HAP-1 (cell line): ENCODE data around the gene RPTOR.

Source experiments
- DNase-seq, 2 experiments: peaks; one replicate each; pipeline ENCODE4 v3.0.0-alpha.2; 2016 to 2020; ENCODE audit warnings: low spot score in 2 of 2
- H3K27me3 ChIP-seq: fragments of 250-450 bp; sonication (Bioruptor Pico); 2 replicates; pipeline ENCODE4 v1.5.1; 2020; ENCODE audit warnings: low read depth, mild to moderate bottlenecking, moderate library complexity
- H3K36me3 ChIP-seq: fragments of 250-450 bp; sonication (Bioruptor Pico); replicated peaks from 2 replicates; pipeline ENCODE4 v1.5.1; 2020; ENCODE audit warnings: mild to moderate bottlenecking
- H3K4me1 ChIP-seq: fragments of 250-450 bp; sonication (Bioruptor Pico); 2 replicates; pipeline ENCODE4 v1.5.1; 2020; ENCODE audit warnings: mild to moderate bottlenecking
- H3K4me3 ChIP-seq: fragments of 250-450 bp; sonication (Bioruptor Pico); 2 replicates; pipeline ENCODE4 v1.5.1; 2020; ENCODE audit warnings: mild to moderate bottlenecking, moderate library complexity
- H3K9me3 ChIP-seq: fragments of 250-450 bp; sonication (Bioruptor Pico); 2 replicates; pipeline ENCODE4 v1.5.1; 2020; ENCODE audit warnings: mild to moderate bottlenecking, moderate library complexity
- in situ Hi-C: fragments of 300-500 bp; cut with MboI; formaldehyde crosslinking; loops from 3 replicates; pipeline ENCODE4 v1.14.3; 2020; ENCODE audit warnings: low sequenced_read_pairs, inconsistent platforms, mixed read lengths

RPTOR gene

GRCh38 chr17:80967404-80967872 lies 422.8 kb downstream of the RPTOR start:
- in situ Hi-C loops, result no loop called here
- no peaks in the 10 kb centered on the region for H3K4me1 ChIP-seq
- no peak for DNase-seq
- no peak overlapping the region for H3K4me3 ChIP-seq
- H3K36me3 ChIP-seq, result no peaks in the 10 kb centered on the region
- H3K9me3 ChIP-seq, result no peaks in the 10 kb centered on the region
- H3K27me3 ChIP-seq, result no peaks in the 10 kb centered on the region

DNA sequence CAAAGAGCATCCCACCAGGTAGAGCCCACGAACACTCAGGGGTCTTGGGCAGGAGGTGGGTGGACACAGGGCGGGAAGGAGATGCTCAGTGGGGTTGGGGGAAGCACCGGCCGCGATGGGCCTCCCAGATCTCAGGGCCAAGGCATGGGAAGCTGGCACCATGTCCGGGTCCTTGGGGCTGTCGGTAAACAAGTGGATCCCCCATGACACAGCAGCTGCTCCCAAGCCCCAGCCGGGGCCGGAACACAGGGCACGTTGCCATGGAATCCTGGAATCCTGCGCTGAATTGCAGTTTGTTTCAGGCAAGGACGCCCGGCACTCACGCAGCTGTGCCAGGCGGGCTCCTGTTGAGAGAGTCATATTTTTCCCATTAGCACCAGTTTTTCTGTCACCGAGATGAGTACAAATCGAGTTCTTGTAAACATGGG lies 424.0 kb downstream of the RPTOR start:
- DNase-seq, result no peak
- Histone ChIP-seq H3K27me3 (no peaks in the 10 kb centered on the region), H3K36me3 (no peaks in the 10 kb centered on the region), H3K4me3 (no peak overlapping the region), H3K4me1 (no peaks in the 10 kb centered on the region), H3K9me3 (no peaks in the 10 kb centered on the region)
- in situ Hi-C loops, result no loop called here

GRCh38 chr17:80969030-80969673 lies 424.5 kb downstream of the RPTOR start:
- in situ Hi-C loops, result no loop called here
- Histone ChIP-seq H3K9me3 (no peaks in the 10 kb centered on the region), H3K36me3 (no peaks in the 10 kb centered on the region), H3K4me1 (no peaks in the 10 kb centered on the region), H3K4me3 (no peak overlapping the region), H3K27me3 (no peaks in the 10 kb centered on the region)
- DNase-seq, result no peak

GRCh38 chr17:80969674-80970043 lies 425.0 kb downstream of the RPTOR start:
- H3K4me3 ChIP-seq, result no peak overlapping the region
- H3K27me3 ChIP-seq, result no peaks in the 10 kb centered on the region
- H3K4me1 ChIP-seq, result no peaks in the 10 kb centered on the region
- H3K36me3 ChIP-seq, result no peaks in the 10 kb centered on the region
- no peaks in the 10 kb centered on the region for H3K9me3 ChIP-seq
- in situ Hi-C loops, result no loop called here
- no peak for DNase-seq

DNA sequence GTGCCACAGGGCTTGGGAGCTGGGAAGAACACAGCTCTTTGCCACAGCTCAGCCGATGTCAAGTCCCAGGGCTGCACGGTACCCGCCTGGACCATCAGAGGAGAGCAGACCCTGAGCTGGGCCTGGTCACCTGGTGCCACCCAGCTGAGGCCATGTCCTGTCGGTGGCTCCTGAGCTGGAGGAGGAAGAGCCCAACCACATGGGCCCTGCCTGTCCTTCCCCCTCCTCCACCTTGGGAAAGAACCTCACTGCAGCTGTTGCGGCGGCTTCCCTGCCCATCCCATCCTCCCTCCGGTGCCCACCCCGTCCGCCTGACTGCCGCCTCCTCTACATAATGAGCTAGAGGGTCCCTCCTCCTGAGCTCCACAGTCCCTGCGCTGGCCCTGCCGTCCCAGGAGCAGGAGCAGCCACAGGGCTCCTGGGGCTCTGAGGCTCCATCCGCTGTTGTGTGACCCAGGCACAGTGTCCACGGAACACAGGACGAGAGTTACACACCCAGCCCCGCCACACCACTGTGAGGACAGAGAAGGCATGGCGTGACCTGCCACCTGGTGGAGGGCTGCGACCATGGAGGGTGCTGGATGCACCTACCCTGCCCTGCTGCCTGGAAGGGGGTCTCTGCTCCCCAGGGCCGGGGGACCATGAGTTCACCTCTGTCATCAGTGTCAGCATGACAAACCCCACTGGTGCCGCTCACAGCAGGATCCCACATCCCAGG lies 425.6 kb downstream of the RPTOR start:
- DNase-seq, result peak in 1 of 2 experiments; percentile 61
- Histone ChIP-seq H3K4me1 (no peaks in the 10 kb centered on the region), H3K4me3 (no peak overlapping the region), H3K27me3 (no peaks in the 10 kb centered on the region), H3K9me3 (no peaks in the 10 kb centered on the region), H3K36me3 (no peaks in the 10 kb centered on the region)
- in situ Hi-C loops, result no loop called here

GRCh38 chr17:80970762-80971703 lies 426.4 kb downstream of the RPTOR start:
- no peak overlapping the region for H3K4me3 ChIP-seq
- no peak for DNase-seq
- no peaks in the 10 kb centered on the region for H3K36me3 ChIP-seq
- no peaks in the 10 kb centered on the region for H3K9me3 ChIP-seq
- no peaks in the 10 kb centered on the region for H3K4me1 ChIP-seq
- in situ Hi-C loops, result no loop called here
- H3K27me3 ChIP-seq, result no peaks in the 10 kb centered on the region

DNA sequence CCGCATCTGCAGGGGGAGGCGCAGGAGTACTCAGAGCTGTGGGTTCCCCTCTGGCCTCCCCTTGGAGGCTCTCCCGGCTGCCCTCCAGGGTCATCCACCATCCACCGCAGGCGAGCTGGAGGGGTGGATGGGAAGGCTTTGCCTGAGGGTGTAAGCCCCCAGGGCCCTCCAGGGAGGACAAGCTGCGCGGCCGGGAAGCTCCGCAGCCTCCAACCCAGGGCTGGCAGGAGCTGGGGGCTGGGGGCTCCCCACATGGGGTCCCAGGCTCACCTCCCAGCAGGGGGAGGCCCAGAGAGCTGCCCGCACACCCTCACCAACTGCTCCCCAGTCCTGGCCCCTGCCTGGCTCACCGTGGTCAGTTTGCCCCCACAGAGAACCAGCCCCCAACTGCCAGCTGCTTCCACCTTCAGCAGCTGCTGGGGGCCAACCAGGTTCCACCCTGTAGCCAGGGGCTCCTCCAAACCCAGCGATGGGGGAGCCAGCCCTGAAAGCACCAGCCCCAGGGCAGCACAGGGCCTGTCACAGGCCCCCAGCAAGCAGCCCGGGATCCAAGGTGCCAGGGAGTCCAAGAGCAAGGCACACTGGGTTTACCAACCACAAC lies 427.2 kb downstream of the RPTOR start:
- Histone ChIP-seq H3K4me1 (no peaks in the 10 kb centered on the region), H3K36me3 (no peaks in the 10 kb centered on the region), H3K4me3 (no peak overlapping the region), H3K27me3 (no peaks in the 10 kb centered on the region), H3K9me3 (no peaks in the 10 kb centered on the region)
- DNase-seq, result no peak
- in situ Hi-C loops, result no loop called here

GRCh38 chr17:80976701-80977100 lies 432.1 kb downstream of the RPTOR start:
- H3K9me3 ChIP-seq, result no peaks in the 10 kb centered on the region
- H3K36me3 ChIP-seq, result no peaks in the 10 kb centered on the region
- no peak for DNase-seq
- no peaks in the 10 kb centered on the region for H3K27me3 ChIP-seq
- no peaks in the 10 kb centered on the region for H3K4me1 ChIP-seq
- in situ Hi-C loops, result no loop called here
- H3K4me3 ChIP-seq, result no peak overlapping the region

- no peak for DNase-seq
- no peaks in the 10 kb centered on the region for H3K4me1 ChIP-seq
- H3K9me3 ChIP-seq, result no peaks in the 10 kb centered on the region
- no peaks in the 10 kb centered on the region for H3K36me3 ChIP-seq
- no peak overlapping the region for H3K4me3 ChIP-seq
- in situ Hi-C loops, result no loop called here
- H3K27me3 ChIP-seq, result no peaks in the 10 kb centered on the region
Measured at GRCh38 chr17:80977172-80977571, 432.5 kb downstream of the RPTOR start.

DNA sequence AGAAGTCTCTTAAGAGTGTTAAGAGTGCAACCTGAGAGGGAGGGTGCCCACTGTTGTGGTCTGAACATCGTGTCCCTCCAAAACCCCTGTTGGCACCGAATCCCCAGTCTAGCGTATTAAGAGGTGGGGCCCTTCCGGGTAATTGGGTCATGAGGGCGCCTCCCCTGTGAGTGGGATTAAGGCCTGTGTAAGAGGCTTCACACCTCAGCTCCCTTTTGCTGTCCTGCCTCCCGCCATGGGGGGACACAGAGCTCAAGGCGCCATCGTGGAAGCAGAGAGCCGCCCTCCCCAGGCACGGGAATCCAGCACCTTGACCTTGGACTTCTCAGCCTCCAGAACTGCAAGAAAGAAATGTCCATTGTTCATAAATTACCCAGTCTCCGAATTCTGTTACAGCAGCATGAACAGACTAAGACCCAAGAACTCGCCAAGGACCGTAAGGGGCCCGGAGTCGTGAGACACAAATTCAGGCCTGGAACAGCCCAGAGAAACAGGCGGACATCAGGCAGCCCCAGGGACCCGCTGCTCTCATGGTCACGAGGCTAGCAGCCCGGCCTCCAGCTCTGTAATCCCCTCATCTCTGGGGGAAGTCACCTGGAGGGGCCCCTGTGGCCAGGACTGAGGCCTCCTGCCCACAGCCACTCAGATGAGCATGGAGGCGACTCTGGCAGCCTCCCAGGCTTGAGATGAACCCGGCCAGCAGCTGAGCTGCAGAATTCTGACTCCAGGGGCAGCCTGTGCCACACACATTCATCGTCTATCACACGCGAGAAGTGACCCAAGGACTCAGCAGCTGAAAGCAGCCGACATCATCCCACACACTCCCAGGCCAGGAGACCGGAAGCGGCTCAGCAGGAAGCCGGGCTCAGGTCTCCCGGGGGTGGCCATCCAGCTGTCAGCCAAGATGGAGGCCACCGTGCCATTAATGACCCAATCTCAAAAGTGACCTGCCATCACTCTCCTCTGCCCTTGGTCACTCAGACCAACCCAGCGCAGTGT lies 434.2 kb downstream of the RPTOR start:
- Histone ChIP-seq H3K36me3 (no peaks in the 10 kb centered on the region), H3K4me1 (no peaks in the 10 kb centered on the region), H3K27me3 (no peaks in the 10 kb centered on the region; the same call in 1 of the 2 replicates), H3K9me3 (no peaks in the 10 kb centered on the region), H3K4me3 (no peak overlapping the region)
- DNase-seq, result no peak
- in situ Hi-C loops, result no loop called here

GRCh38 chr17:80979547-80980378 lies 435.1 kb downstream of the RPTOR start:
- no peak for DNase-seq
- Histone ChIP-seq H3K9me3 (no peaks in the 10 kb centered on the region), H3K4me3 (no peak overlapping the region), H3K36me3 (no peaks in the 10 kb centered on the region), H3K27me3 (no peaks in the 10 kb centered on the region; the same call in 1 of the 2 replicates), H3K4me1 (no peaks in the 10 kb centered on the region)
- in situ Hi-C loops, result loop anchor here (5.0 to 10.0 kb wide), 2 partner anchors 405 to 552 kb away; no protein-coding TSS in a partner anchor
